ENCODE data around the gene MIA. TPM values are rescaled to one million over a fixed set of nuclear protein-coding genes. Genes with fewer than 3 reads are reported as not detected.
A peak's percentile ranks its signal among the peaks of the same experiment; 100 is the strongest.

MIA gene
- total and polyA plus RNA-seq, 9 of the 15 experiments (the other 6 are each of a cell fraction or from before 2014, with no cell fraction given): 0.21 TPM; not detected in 8

DNA sequence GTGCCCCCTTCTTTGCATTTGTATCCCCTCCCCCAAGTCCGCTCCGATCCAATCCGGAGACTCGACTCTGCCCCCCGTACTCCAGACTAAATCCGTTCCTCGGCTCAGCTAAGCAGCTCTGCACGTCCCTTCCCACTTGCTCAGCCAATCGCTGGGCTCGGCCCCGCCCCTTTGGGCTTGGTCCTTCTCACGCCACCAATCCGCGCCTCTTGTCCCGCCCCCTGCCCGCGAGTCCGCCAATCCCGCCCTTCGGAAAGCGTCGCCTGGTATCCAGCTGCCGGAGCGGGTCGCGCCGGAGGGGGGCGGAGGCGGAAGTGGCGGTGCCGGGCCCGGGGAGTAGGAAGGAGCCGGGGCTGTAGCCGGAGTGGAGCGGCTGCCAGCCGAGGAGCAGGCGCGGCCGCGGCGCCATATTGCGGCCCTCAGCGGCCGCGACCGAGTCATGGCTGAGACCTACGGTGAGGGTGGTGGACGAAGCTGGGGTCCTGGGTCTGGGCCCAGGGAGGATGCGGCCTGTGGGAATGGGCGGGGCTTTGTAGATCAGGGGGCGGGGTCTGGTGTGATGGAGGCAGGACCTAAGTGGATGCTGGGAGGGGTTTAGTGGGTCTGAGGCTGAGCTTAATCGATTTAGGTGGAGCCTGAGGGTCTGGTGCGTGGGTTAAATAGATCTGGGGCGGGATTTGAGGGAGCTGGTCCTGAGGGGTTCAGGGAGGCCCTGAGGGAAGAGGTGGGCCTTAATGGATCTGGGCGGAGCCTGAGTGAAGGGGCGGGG, 2.8 kb downstream of the MIA start, which contains the start of gene RAB4B (continued):
- peak; percentile 35 to 89 (median 84) for TF ChIP-seq YY1 (IDR thresholded peaks at IDR 0.05; ENCODE audit: borderline replicate concordance in 1 of 3, control insufficient read depth in 1 of 3, extremely low read depth in 1 of 3, insufficient read depth in 3 of 3, insufficient read length in 1 of 3, insufficient replicate concordance in 2 of 3, low read depth in 1 of 3, low read length in 2 of 3)
- TF ChIP-seq ZNF444 (CRISPR knock-in tag; IDR thresholded peaks at IDR 0.05): no peak
- TF ChIP-seq, protein P1, sequence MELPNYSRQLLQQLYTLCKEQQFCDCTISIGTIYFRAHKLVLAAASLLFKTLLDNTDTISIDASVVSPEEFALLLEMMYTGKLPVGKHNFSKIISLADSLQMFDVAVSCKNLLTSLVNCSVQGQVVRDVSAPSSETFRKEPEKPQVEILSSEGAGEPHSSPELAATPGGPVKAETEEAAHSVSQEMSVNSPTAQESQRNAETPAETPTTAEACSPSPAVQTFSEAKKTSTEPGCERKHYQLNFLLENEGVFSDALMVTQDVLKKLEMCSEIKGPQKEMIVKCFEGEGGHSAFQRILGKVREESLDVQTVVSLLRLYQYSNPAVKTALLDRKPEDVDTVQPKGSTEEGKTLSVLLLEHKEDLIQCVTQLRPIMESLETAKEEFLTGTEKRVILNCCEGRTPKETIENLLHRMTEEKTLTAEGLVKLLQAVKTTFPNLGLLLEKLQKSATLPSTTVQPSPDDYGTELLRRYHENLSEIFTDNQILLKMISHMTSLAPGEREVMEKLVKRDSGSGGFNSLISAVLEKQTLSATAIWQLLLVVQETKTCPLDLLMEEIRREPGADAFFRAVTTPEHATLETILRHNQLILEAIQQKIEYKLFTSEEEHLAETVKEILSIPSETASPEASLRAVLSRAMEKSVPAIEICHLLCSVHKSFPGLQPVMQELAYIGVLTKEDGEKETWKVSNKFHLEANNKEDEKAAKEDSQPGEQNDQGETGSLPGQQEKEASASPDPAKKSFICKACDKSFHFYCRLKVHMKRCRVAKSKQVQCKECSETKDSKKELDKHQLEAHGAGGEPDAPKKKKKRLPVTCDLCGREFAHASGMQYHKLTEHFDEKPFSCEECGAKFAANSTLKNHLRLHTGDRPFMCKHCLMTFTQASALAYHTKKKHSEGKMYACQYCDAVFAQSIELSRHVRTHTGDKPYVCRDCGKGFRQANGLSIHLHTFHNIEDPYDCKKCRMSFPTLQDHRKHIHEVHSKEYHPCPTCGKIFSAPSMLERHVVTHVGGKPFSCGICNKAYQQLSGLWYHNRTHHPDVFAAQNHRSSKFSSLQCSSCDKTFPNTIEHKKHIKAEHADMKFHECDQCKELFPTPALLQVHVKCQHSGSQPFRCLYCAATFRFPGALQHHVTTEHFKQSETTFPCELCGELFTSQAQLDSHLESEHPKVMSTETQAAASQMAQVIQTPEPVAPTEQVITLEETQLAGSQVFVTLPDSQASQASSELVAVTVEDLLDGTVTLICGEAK (IDR thresholded peaks at IDR 0.05): peak; percentile 84
- TF ChIP-seq, protein P1 (CRISPR knock-in tag; IDR thresholded peaks at IDR 0.05): no peak
- 0 out of 2 replicates have a peak, but pooled peaks have one; percentile 17 for TF ChIP-seq LCOR (CRISPR knock-in tag; IDR thresholded peaks at IDR 0.05)
- TF ChIP-seq ZNF224 (CRISPR knock-in tag; IDR thresholded peaks at IDR 0.05): no peak
- TF ChIP-seq, protein P2, sequence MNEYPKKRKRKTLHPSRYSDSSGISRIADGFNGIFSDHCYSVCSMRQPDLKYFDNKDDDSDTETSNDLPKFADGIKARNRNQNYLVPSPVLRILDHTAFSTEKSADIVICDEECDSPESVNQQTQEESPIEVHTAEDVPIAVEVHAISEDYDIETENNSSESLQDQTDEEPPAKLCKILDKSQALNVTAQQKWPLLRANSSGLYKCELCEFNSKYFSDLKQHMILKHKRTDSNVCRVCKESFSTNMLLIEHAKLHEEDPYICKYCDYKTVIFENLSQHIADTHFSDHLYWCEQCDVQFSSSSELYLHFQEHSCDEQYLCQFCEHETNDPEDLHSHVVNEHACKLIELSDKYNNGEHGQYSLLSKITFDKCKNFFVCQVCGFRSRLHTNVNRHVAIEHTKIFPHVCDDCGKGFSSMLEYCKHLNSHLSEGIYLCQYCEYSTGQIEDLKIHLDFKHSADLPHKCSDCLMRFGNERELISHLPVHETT (CRISPR knock-in tag; conservative IDR thresholded peaks at IDR 0.05 in 1 of 2, IDR thresholded peaks at IDR 0.05 in 1 of 2): peak in 1 of 2 experiments; percentile 74; a peak in 2 of 4 replicates
- TF ChIP-seq CCNT2 (IDR thresholded peaks at IDR 0.05; ENCODE audit: borderline replicate concordance, extremely low read depth, insufficient read length, low read depth, low read length): peak; percentile 75
- TF ChIP-seq ATF1 (CRISPR knock-in tag; IDR thresholded peaks at IDR 0.05): 0 out of 2 replicates have a peak, but pooled peaks have one; percentile 43
- TF ChIP-seq ATF1 (tag; IDR thresholded peaks at IDR 0.05): peak; percentile 73; the same call in 1 of the 2 replicates
- TF ChIP-seq POLR2H (tag; IDR thresholded peaks at IDR 0.05; ENCODE audit: low read depth): peak; percentile 44; the same call in 1 of the 2 replicates
- TF ChIP-seq CTBP1 (IDR thresholded peaks at IDR 0.05; ENCODE audit: borderline replicate concordance): peak; percentile 64

All from K562 (cell line).